ENCODE results near the gene IP6K1. TPM values are rescaled to one million over a fixed set of nuclear protein-coding genes. Genes with fewer than 3 reads are reported as not detected.

Gene IP6K1
- total RNA-seq, 1 donor = 48.5 TPM

DNA sequence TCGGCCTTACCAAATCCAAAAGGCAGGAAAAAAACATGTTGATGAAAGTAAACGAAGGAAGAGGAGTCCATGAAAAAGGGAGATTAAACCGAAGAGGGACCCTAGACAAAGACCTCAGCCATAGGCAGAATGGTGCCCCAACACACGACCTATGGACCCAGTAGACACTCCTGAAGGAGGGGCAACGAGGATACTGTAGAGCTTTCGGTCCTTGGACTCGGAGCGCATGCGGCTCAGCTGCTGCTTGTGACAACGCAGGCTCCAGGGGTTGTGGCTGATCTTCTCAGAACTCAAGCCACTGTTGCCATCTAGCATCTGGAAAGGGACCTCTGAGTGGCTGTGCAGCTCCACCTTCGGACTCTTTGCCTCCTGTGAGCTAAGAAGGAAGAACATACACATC is 53.7 kb downstream of the IP6K1 start:
- peak; percentile 29 for DNase-seq (ENCODE audit: insufficient read length, low spot score, missing footprints)
- no peak overlapping the region for H3K4me3 ChIP-seq (ENCODE audit: insufficient read depth, low read length)
- peaks cover 68% of the 10 kb centered on the region for H3K36me3 ChIP-seq (ENCODE audit: insufficient read depth, low read length)
- no peaks in the 10 kb centered on the region for H3K27me3 ChIP-seq (ENCODE audit: insufficient read depth, low read length)
- no peaks in the 10 kb centered on the region for H3K9me3 ChIP-seq (ENCODE audit: low read depth, low read length)
- H3K79me2 ChIP-seq (ENCODE audit: insufficient read depth, low read length) = peaks cover 22% of the 10 kb centered on the region
- TF ChIP-seq, protein P1, sequence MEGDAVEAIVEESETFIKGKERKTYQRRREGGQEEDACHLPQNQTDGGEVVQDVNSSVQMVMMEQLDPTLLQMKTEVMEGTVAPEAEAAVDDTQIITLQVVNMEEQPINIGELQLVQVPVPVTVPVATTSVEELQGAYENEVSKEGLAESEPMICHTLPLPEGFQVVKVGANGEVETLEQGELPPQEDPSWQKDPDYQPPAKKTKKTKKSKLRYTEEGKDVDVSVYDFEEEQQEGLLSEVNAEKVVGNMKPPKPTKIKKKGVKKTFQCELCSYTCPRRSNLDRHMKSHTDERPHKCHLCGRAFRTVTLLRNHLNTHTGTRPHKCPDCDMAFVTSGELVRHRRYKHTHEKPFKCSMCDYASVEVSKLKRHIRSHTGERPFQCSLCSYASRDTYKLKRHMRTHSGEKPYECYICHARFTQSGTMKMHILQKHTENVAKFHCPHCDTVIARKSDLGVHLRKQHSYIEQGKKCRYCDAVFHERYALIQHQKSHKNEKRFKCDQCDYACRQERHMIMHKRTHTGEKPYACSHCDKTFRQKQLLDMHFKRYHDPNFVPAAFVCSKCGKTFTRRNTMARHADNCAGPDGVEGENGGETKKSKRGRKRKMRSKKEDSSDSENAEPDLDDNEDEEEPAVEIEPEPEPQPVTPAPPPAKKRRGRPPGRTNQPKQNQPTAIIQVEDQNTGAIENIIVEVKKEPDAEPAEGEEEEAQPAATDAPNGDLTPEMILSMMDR (IDR thresholded peaks at IDR 0.05; ENCODE audit: extremely low read depth, low read depth, low read length) = no peak
- H3K4me1 ChIP-seq (ENCODE audit: insufficient read depth, low read length) = no peaks in the 10 kb centered on the region
- H3K27ac ChIP-seq (ENCODE audit: low read depth, low read length) = no peak overlapping the region
- no peak overlapping the region for H2AFZ ChIP-seq (ENCODE audit: low read length)
- no peak overlapping the region for H3K4me2 ChIP-seq (ENCODE audit: insufficient read depth, low read length)
- H4K20me1 ChIP-seq (ENCODE audit: insufficient read depth, low read length) = peaks cover 13% of the 10 kb centered on the region

- no peak for DNase-seq (ENCODE audit: insufficient read length, low spot score, missing footprints)
- TF ChIP-seq, protein P1 (IDR thresholded peaks at IDR 0.05; ENCODE audit: extremely low read depth, low read depth, low read length) = no peak
- H3K4me2 ChIP-seq (ENCODE audit: insufficient read depth, low read length) = no peak overlapping the region
- H3K27ac ChIP-seq (ENCODE audit: low read depth, low read length) = no peak overlapping the region
- peaks cover 14% of the 10 kb centered on the region for H3K79me2 ChIP-seq (ENCODE audit: insufficient read depth, low read length)
- H3K4me1 ChIP-seq (ENCODE audit: insufficient read depth, low read length) = no peaks in the 10 kb centered on the region
- H3K9me3 ChIP-seq (ENCODE audit: low read depth, low read length) = no peaks in the 10 kb centered on the region
- no peak overlapping the region for H2AFZ ChIP-seq (ENCODE audit: low read length)
- peaks cover 9% of the 10 kb centered on the region for H4K20me1 ChIP-seq (ENCODE audit: insufficient read depth, low read length)
- peaks cover 71% of the 10 kb centered on the region for H3K36me3 ChIP-seq (ENCODE audit: insufficient read depth, low read length)
- no peaks in the 10 kb centered on the region for H3K27me3 ChIP-seq (ENCODE audit: insufficient read depth, low read length)
- no peak overlapping the region for H3K4me3 ChIP-seq (ENCODE audit: insufficient read depth, low read length)
Observed at GRCh38 chr3:49729966-49730609, 56.3 kb downstream of the IP6K1 start.

GRCh38 chr3:49727924-49728361 is 58.4 kb downstream of the IP6K1 start:
- Histone ChIP-seq H3K27ac (ENCODE audit: low read depth, low read length) (no peak overlapping the region), H3K27me3 (ENCODE audit: insufficient read depth, low read length) (no peaks in the 10 kb centered on the region), H3K9me3 (ENCODE audit: low read depth, low read length) (no peaks in the 10 kb centered on the region), H3K4me2 (ENCODE audit: insufficient read depth, low read length) (no peak overlapping the region), H3K4me1 (ENCODE audit: insufficient read depth, low read length) (peaks cover 10% of the 10 kb centered on the region), H3K4me3 (ENCODE audit: insufficient read depth, low read length) (no peak overlapping the region), H3K79me2 (ENCODE audit: insufficient read depth, low read length) (peaks cover 13% of the 10 kb centered on the region), H4K20me1 (ENCODE audit: insufficient read depth, low read length) (peaks cover 4% of the 10 kb centered on the region), H2AFZ (ENCODE audit: low read length) (no peak overlapping the region), H3K36me3 (ENCODE audit: insufficient read depth, low read length) (peaks cover 56% of the 10 kb centered on the region)
- TF ChIP-seq, protein P1 (IDR thresholded peaks at IDR 0.05; ENCODE audit: extremely low read depth, low read depth, low read length) = no peak
- peak; percentile 55 for DNase-seq (ENCODE audit: insufficient read length, low spot score, missing footprints)

- Histone ChIP-seq H3K4me3 (ENCODE audit: insufficient read depth, low read length) (no peak overlapping the region), H3K27ac (ENCODE audit: low read depth, low read length) (no peak overlapping the region), H4K20me1 (ENCODE audit: insufficient read depth, low read length) (peaks cover 10% of the 10 kb centered on the region), H3K9me3 (ENCODE audit: low read depth, low read length) (no peaks in the 10 kb centered on the region), H3K4me1 (ENCODE audit: insufficient read depth, low read length) (peaks cover 15% of the 10 kb centered on the region), H3K27me3 (ENCODE audit: insufficient read depth, low read length) (no peaks in the 10 kb centered on the region), H3K79me2 (ENCODE audit: insufficient read depth, low read length) (peaks cover 14% of the 10 kb centered on the region), H3K36me3 (ENCODE audit: insufficient read depth, low read length) (peaks cover 55% of the 10 kb centered on the region), H3K4me2 (ENCODE audit: insufficient read depth, low read length) (no peak overlapping the region), H2AFZ (ENCODE audit: low read length) (no peak overlapping the region)
- TF ChIP-seq, protein P1 (IDR thresholded peaks at IDR 0.05; ENCODE audit: extremely low read depth, low read depth, low read length) = no peak
- peak; percentile 51 for DNase-seq (ENCODE audit: insufficient read length, low spot score, missing footprints)
Observed at GRCh38 chr3:49727154-49727923, 59.0 kb downstream of the IP6K1 start.

All from osteoblast (primary cell).